ENCODE results near the gene XRCC5. TPM values are rescaled to one million over a fixed set of nuclear protein-coding genes. Genes with fewer than 3 reads are reported as not detected.
A peak's percentile ranks its signal among the peaks of the same experiment; 100 is the strongest.

The XRCC5 gene
- total and polyA plus RNA-seq, 2 donors (not counting 1 experiment from before 2014, with no cell fraction given): 45.5 to 198 TPM

GRCh38 chr2:216081487-216082116, 27.5 kb upstream of the XRCC5 start, which contains the start of the genes PECR and TMEM169:
PECR (minus strand) TSS chr2:216081809; CDS start chr2:216081741, 68 bp downstream.
TMEM169 (plus strand) TSS chr2:216081919; CDS start chr2:216095964, 14,045 bp downstream.
- Histone ChIP-seq H2AFZ (ENCODE audit: insufficient read depth, low read depth, low read length, poor library complexity, severe bottlenecking) (peak within 1 kb of the TSS; percentile 91), H3K79me2 (ENCODE audit: control insufficient read depth, insufficient read depth, low read length) (peaks cover 10% of the 10 kb centered on the region), H3K9me3 (ENCODE audit: control extremely low read depth in 1 of 3, control insufficient read depth in 2 of 3, insufficient read depth in 1 of 3, low read length in 2 of 3) (no peaks in the 10 kb centered on the region), H3K27me3 (replicated peaks in 1 of 4; ENCODE audit: control extremely low read depth in 1 of 4, control insufficient read depth in 3 of 4, insufficient read depth in 4 of 4, low read length in 3 of 4) (no peaks in the 10 kb centered on the region), H3K9ac (ENCODE audit: low read length) (peak within 1 kb of the TSS; percentile 73), H3K4me3 (ENCODE audit: control extremely low read depth in 1 of 5, extremely low read depth in 1 of 5, insufficient read depth in 1 of 5, low read depth in 2 of 5, low read length in 4 of 5) (peak within 1 kb of the TSS; percentile 63 to 87 (median 79)), H3K4me2 (replicated peaks; ENCODE audit: low read depth, low read length, poor library complexity, severe bottlenecking) (peak within 1 kb of the TSS; percentile 85), H3K27ac (ENCODE audit: low read length in 2 of 2) (peak within 1 kb of the TSS; percentile 51 to 68), H3K4me1 (ENCODE audit: control insufficient read depth in 2 of 2, insufficient read depth in 2 of 2, low read length in 2 of 2) (peaks cover 40 to 41% of the 10 kb centered on the region in 2 donors), H3K36me3 (replicated peaks in 1 of 2; ENCODE audit: control extremely low read depth in 1 of 2, control insufficient read depth in 1 of 2, extremely low read depth in 1 of 2, insufficient read depth in 2 of 2, low read length in 1 of 2) (no peaks in the 10 kb centered on the region), H4K20me1 (ENCODE audit: control insufficient read depth, insufficient read depth, low read length, poor library complexity, severe bottlenecking) (no peaks in the 10 kb centered on the region)
- no peaks in the 10 kb centered on the region for H3K27me3 Mint-ChIP-seq
- POLR2A ChIA-PET: interaction anchor here (0.6 to 2.9 kb wide), 5 partner anchors 23 to 770 kb away, joined by 3 to 17 read pairs (median 7); partner anchors contain the start of genes ATIC, RPL37A and XRCC5
- peak within 1 kb of the TSS; percentile 80 for H3K27ac Mint-ChIP-seq
- intact Hi-C loops (cut with micrococcal nuclease): loop anchor here (1.0 to 5.0 kb wide), 3 partner anchors 23 to 69 kb away; partner anchors contain the start of genes MREG and XRCC5
- ATAC-seq (ENCODE audit: low read depth) (peak; percentile 97), DNase-seq (peak; percentile 76)
- H3K4me3 Mint-ChIP-seq: peak within 1 kb of the TSS; percentile 91
- H3K9me3 Mint-ChIP-seq (ENCODE audit: insufficient read depth): no peaks in the 10 kb centered on the region
- TF ChIP-seq EZH2 (IDR thresholded peaks at IDR 0.05; ENCODE audit: borderline replicate concordance, insufficient read depth, low read depth, low read length, poor library complexity, severe bottlenecking) (no peak), CTCF (IDR thresholded peaks at IDR 0.05) (no peak)
- CTCF ChIA-PET: interaction anchor here (0.7 to 2.4 kb wide), 6 partner anchors 23 to 59 kb away, joined by 3 to 17 read pairs (median 5); no protein-coding TSS in a partner anchor
- peaks cover 45% of the 10 kb centered on the region for H3K4me1 Mint-ChIP-seq
- 0% methylated on average over 41 of the region's 44 CpGs for WGBS (ENCODE audit: insufficient coverage)
